Measurements from ENCODE around the gene LRP11.
"Not testable (repeated sequence)": the region's sequence is repeated elsewhere in the genome, so short reads cannot be mapped to it uniquely, and the experiment has no call there.

The LRP11 gene, protein sequence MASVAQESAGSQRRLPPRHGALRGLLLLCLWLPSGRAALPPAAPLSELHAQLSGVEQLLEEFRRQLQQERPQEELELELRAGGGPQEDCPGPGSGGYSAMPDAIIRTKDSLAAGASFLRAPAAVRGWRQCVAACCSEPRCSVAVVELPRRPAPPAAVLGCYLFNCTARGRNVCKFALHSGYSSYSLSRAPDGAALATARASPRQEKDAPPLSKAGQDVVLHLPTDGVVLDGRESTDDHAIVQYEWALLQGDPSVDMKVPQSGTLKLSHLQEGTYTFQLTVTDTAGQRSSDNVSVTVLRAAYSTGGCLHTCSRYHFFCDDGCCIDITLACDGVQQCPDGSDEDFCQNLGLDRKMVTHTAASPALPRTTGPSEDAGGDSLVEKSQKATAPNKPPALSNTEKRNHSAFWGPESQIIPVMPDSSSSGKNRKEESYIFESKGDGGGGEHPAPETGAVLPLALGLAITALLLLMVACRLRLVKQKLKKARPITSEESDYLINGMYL

DNA sequence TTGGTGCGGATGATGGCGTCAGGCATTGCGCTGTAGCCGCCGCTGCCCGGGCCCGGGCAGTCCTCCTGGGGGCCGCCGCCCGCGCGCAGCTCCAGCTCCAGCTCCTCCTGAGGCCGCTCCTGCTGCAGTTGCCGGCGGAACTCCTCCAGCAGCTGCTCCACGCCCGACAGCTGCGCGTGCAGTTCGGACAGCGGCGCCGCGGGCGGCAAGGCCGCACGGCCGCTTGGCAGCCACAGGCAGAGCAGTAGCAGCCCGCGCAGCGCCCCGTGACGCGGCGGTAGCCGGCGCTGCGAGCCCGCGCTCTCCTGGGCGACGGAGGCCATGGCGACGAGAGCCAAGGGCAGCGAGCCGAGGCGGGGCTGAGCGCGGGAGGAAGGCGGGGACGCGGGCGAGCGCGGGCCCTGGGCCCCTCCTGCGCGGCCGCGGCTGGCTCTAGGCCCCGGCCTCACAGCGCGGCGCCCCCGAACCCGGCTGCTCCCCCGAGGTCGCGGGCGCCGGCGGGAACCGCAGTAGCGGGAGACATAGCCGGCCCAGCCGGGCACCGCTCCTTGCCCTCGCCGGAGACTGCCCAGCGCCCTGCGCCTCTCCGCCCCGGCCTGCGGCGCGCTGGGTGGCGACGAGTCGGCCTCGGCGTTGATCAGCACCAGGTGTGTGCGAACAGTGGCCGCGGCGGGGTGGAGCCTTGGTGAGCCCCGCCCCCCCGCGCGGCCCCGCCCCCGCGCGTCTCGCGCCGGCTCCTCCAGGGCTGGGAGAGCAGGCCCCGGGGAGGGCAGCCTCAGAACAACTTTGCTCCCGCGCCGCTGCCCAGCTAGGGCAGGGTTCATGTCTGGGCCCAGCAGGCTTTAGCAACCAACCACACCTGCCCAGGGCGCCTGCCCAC lies at the start of gene LRP11:
TSS of gene LRP11 (minus strand) at position 662 of the 880 bp plus-strand sequence. CDS start at position 323, 339 bp downstream.
- DNase-seq: peak; percentile 73

DNA sequence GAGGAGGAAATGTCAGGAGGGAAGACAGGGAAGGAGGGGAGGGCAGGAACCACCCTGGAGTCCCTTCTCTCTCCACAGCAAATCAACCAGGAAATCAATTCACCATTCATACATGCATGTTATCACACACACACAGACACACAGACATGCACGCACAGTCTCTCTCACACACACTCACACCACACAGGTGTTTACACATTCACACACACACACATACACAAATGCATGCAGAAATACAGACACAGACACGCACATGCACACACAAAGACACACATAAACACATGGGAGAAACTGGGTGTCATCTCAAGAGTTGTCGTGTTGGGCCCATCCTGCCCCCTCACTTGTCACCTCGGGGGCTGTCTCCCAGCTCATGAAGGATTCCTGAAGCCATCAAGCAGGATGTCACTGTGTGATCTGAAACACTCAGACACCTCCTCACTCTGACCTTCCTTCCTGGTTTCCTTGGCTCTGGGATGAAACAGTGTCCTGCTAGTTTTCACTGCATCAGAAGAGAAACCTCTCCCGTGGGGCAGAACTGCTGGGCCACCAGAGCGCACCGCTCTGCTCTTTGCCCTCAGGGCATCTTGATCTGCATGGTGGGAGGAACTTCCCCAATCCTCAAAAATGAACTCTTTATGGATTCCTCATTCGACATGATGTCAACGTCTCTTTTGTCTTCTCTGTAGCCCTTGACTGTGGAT lies 49.5 kb upstream of the LRP11 start:
- DNase-seq: no peak

DNA sequence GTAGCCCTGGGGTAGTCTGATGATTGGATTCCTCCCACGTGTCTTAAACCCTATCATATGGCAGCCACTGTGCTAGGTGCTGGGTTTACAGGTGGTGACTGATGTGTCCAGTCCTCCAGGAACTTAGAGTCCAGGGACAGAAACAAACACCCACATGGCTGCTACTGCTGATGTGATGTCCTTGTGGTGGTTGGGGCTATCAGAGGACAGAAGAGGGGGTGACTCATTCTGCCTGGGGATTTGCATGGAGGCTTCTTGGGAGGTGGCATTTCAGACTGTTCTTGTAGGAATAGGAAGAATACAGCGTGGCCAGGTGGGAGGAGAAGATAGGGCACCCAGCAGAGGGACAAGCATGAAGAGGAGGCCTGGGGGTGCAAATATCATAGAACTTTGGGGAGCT lies 48.9 kb upstream of the LRP11 start:
- DNase-seq: no peak

DNA sequence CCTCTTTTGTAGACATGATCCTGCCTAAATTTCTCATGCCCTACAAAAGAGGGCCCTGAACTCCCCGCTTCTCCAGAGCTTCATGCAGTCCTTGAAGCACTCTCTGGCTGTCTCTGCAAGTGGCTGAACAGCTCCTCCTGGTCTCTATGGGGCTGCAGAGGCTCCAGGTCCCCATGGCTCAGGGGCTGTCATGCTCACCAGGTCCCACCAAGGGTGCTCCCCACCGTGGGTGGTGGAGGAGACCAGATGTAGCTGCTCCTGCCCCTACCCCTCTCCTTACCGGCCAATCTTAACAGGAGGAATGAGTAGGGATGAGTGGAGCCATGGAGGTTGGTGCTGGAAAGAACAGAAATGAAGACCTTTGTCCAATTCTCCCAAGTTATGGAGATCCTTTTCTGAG lies 48.5 kb upstream of the LRP11 start:
- DNase-seq: not testable (repeated sequence)

DNA sequence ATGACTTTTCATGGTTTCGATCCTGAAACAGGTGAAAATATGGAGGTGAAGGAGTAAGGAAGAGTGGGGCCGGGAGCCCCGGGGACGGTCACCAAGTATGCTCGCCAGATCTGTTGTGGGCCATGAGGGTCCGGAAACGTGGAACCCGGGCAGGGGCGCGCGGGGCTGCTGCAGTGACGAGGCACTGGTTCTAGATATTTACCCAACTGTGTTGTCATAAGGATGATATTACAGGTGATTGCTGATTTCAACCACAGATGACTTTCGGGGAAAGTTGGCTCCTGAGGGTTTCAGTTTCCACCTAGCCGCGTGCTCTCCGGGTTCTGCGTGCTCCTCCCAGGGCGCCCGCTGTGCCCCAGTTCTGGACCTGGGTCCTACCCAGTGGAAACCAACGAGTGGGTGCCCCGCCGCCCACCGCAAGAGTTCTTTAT lies 46.6 kb upstream of the LRP11 start:
- DNase-seq: no peak

DNA sequence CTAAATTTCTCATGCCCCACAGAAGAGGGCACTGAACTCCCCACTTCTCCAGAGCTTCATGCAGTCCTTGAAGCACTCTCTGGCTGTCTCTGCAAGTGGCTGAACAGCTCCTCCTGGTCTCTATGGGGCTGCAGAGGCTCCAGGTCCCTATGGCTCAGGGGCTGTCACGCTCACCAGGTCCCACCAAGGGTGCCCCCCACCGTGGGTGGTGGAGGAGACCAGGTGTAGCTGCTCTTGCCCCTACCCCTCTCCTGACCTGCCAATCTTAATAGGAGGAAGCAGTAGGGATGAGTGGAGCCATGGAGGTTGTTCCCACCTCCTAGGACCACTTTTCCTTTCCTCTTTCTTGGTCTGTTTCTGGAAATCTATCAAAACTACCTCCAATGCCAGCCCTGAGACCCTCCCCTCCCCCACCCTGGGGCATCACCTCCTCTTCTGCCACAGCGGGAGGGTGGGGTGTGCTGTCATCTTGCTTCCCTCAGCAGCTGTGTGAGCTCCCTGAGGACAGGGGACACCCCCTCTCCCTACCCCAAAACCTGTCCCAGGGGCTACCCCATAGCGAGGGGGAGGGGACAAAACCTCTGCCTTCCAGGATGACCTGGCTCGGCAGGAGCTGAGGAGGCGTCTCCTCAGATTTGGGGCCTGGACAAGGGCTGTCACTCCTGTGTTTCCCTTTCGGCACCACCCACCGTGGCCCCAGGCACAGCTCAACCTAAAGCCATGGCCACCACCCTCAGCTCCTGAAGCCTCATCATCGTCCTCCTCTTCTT lies 45.7 kb upstream of the LRP11 start:
- no peak for DNase-seq

DNA sequence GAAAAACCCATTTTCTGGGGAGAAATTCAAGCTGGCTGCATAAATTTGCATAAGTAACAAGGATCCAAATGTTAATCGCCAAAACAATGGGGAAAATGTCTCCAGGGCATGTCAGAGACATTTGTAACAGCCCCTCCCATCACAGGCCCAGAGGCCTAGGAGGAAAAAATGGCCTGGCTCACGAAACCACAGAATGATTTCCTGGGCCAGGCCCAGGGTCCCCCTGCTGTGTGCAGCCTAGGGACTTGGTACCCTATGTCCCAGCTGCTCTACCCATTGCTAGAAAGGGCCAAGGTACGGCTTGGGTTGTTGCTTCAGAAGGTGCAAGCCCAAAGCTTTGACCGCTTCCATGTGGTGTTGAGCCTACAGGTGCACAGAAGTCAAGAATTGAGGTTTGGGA lies 44.3 kb upstream of the LRP11 start:
- DNase-seq: not testable (repeated sequence)

DNA sequence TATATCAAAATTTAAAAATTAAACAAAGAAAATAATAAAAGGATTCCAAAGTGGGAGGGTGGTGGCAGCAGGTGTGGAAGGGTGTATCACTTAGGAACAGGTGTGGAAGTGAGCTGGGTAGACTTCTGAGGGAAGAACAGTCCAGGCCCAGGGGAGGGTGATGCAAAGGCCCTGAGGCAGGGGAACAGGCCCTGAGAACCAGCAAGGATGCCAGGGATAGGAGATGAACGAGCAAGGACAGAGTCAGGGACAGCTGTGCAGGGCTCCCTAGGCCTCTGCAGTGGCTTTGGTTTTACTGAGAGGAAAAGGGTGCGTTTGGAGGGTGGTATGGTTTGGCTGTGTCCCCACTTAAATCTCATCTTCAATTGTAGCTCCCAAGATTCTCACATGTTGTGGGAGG lies 43.2 kb upstream of the LRP11 start:
- no peak for DNase-seq

DNA sequence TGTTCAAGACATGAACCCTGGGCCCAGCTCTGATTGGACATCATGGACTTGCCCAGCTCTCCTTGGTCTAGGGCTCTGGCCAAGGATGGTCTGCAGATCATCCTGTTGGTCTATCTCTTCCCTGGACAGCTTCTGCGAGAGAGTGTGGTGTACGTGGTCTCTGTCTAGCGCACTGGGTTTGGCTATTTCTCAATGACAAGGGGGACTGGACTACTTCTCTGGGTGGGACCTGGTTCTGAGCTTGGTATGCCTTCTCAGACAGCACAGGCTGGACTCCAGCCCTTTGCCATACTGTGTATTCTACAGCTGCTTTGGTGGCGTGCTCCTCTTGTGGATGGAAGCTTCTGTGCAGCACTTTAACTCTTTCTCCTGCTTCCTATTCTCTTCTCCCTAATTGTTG lies 42.2 kb upstream of the LRP11 start:
- no peak for DNase-seq

DNA sequence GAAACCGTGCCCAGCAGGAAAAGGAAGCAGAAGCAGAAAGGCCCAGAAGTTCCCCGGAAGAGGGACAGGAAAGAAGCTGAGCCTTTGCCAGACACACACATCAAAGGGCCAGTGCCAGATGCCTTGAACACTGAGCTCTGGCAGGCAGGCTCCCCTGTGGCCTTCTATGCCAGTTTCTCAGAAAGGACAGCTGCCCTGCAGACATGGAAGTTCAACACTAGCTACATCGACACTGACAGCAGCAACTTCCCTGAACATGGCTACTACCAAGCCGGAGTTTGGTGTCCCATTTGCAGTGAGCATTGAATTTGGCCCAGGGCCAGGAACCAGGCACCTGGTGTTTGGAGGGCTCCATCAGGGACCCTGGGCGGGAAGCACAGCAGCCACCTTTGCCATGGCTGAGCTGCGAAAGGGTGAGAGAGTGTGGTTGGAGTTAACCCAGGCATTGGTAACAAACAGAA lies 41.8 kb upstream of the LRP11 start:
- no peak for DNase-seq

DNA sequence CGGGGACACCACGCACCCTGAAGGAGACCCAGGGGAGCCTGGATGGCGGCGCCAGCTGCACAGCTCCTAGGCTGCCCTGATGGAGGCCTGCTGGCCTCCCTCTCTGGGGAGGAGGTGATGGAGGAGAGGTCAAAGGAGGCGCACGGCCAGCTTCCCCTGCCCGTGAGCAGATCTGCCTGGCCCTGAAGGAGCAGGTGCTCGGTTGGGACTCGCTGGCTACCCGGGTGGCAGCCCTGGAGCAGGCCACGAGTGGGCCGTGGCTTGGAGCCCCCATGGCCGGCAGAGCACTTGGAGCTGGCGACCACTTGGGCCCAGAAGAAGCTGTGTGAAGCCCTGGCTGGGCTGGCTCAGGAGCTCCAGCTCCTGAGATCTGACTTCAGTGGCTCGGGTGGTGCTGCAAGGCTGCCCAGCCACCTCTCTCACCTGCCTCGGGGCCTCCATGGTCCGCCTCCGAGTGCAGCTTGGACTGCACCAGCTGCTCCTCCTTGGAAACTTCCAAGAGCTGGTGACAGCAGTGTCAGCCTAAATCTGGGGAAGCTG lies 41.3 kb upstream of the LRP11 start:
- DNase-seq: no peak

DNA sequence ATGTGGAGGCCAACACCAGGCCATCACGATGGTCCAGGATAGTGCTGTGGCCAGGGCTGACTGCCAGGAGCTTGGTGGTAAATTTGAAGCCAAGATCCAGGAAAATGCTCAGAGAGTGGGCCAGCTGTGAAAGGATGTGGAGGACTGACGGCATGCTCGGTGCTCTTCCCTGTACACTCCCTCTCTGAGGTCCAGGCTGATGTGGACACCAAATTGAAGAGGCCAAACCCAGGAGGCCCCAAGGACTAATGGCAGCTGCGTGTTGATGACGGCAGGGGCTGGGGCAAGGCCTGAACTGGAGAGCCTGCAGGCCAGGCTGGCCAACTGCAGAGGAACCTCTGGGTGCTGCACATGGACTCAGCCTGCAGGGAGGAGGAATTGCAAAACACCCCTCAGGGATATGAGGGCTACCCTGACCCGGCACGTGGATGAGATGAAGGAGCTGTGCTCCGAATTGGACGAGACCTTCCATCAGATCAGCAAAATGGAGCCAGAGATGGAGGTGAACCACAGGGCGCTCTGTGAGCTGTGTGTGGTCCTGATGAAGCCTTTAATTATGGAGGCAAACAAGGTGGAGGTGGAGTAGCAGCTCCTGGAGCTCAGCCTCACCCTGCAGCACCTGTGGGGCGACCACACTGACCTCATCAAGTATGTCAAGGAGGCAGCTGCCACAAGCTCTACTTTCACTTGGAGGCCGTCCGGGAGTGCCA lies 40.7 kb upstream of the LRP11 start:
- DNase-seq: no peak

DNA sequence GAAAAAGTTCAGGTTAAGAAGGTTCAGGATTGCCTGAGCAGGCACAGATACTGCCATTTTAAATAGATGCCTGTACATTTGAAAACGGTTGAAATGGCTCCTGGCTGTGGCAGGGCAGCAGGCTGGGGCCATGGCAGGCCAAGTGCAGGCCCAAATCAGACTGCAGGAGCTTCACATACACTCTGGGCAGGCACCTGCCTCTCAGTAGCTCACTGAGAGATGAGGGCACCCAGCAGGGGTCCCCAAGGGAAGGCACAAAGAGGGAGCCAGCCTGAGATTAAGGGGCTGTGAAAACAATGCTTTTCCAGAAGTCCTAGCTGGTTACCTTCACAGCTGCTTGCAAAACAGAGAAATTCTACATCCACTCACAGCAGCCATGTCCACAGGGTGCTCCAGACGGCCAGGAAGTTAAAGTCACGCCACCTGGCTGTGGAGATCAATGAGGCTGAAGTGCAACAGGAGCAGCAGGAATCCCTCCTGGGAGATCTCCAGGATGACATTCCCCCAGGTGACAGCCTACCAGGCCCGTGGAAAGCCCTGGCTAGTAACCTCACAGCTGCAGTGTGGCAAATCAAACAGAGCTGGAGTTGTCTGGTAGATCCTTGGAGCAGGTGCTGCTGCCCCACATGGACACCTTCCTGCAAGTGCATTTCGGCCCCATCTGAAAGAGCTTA lies 39.9 kb upstream of the LRP11 start:
- DNase-seq: no peak

DNA sequence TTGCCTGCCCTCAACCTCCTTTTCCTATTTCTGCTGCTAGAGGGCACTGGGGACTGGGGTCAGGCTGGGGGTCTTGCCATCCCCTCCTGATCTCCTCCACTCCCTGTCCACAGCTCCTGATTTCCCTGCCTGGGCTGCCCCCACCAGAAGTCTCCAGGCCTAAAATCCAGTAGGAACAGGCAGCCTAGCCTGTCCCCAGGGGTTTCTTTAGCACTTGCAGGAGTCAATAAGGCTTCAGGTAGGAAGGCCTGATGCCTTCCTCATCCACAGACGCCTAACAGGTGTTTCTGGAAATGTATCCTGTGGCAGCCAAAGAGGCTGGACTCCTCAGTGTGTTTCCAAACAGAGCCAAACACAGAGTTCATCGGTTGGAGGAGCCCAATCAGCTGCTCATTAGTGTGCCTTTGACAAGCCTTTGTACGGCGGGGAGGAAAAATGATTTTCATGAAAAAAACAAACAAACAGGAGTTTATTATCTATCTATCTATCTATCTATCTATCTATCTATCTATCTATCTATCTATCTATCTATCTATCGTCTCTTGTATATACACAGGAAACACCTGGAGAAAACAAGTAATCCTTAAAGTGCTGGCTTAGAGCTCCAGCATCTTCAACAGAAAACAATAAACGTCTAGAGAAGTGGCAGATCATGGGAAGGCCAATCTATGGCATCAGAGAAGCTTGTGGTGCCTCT lies 37.4 kb upstream of the LRP11 start:
- no peak for DNase-seq

DNA sequence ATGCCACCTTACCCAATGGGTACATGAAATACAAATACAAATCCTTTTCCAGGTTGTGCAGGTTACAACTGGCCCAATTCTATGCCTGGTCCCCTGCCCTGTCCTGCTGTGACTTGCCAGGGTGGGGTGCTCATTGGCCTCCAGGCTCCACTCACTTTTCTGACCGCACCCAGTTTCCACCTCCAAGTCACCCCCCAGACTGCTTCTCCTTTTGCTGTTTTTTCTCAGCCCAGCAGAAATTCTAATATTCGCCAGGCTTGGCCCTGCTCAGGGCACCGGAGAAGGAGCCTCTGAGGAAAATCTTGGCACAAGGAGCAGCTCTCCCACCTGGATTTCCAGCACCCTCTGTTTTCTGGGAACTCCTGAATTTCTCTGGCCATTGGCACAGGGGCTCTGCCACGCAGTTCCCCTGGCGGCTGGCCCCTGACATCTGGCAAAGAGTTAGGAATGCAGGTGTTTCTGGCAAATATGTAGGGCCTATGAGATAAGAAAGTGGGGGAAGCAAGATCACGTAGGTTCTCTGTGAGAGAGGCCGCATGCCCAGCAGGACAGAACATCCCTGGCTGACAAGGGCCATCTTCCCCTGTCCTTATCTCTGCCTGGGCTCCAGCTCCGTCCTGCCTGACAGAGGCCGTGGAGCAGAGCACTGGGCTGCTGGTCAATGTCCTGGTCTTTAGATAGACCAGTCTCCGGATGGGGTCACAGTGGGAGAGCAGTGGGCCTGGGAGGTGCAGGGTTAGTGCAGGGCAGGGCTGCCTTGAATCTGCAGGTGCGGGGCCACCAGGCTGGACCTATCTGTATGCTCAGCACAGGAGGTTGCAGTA lies 36.7 kb upstream of the LRP11 start:
- DNase-seq: no peak

DNA sequence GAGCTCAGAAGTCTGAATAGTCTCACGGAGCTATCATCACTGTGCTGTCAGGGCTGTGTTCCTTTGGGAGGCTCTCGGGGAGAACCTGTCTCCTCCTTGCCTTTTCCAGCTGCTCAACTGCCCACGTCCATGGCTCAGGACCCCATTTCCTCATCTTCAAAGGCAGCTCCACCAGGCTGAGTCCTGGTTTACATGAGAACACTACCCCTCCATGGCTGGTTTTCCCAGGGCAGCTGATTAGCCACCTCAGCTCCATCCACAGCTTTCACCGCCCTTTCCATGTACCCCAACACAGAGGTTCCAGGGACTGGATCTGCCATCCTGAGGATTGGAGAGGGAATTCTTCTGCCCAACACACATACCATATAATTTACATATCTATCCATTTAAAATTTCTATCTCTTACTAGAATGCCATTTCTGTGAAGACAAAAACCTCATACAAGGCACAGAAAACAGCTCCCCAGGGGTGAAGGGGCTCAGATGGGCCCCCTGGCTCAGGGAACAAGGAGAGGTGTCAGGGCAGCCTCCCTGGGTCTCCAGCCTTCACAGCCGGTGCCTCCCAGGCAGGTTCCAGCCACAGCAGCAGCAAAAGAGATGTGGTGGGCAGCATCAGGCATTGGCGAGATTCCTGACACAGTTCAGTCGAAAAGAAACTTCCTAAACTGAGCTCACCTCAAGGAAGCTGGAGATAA lies 35.9 kb upstream of the LRP11 start:
- no peak for DNase-seq

DNA sequence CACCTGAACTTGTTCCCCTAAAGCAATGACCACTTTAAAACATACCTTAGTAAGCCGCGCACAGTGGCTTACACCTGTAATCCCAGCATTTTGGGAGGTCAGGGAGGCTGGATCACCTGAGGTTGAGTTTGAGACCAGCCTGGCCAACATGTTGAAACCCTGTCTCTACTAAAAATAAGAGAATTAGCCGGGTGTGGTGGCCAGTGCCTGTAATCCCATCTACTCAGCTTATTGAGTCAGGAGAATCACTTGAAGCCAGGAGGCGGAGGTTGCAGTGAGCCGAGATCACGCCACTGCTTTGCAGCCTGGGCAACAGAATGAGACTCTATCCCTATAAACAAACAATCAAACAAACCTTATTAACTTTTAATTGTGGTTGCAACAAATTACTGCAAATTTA lies 35.3 kb upstream of the LRP11 start:
- DNase-seq: no peak

DNA sequence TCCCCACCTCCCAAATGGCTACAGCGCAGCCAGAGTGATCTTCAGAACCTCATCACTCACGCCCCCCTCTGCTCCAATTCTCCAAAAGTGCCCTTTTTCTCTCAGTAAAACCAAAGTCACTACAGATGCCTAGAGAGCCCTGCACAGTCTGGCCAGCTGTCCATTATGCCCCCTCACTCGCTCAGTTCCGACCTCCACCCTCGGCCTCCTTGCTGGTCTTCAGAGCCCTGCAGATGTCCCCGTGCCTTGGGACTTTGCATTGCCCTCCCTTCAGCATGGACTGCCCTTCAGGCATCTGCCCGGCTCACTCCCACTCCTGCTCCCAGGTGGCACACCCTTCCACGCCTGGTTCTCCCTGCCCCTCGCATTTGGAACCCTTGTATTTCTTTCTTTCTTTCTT lies 34.8 kb upstream of the LRP11 start:
- no peak for DNase-seq

Measured in stimulated activated naive CD4-positive, alpha-beta T cell treated with Interleukin-2 at 50 U/mL for 16 hours (primary cell).